HG02852 (cell line): Measurements from ENCODE around the gene YBX1.
"Not testable (repeated sequence)": the region's sequence is repeated elsewhere in the genome, so short reads cannot be mapped to it uniquely, and the experiment has no call there.

Experiments
- ATAC-seq: cut with Tn5 transposase; IDR thresholded peaks from one replicate; pipeline ENCODE4 v1.9.1; 2021; ENCODE audit warnings: mild to moderate bottlenecking, moderate library complexity; ENCODE audit not compliant: unreplicated experiment

Gene YBX1

GRCh38 chr1:42689912-42690311 lies 7.7 kb downstream of the YBX1 start:
- no peak for ATAC-seq

DNA sequence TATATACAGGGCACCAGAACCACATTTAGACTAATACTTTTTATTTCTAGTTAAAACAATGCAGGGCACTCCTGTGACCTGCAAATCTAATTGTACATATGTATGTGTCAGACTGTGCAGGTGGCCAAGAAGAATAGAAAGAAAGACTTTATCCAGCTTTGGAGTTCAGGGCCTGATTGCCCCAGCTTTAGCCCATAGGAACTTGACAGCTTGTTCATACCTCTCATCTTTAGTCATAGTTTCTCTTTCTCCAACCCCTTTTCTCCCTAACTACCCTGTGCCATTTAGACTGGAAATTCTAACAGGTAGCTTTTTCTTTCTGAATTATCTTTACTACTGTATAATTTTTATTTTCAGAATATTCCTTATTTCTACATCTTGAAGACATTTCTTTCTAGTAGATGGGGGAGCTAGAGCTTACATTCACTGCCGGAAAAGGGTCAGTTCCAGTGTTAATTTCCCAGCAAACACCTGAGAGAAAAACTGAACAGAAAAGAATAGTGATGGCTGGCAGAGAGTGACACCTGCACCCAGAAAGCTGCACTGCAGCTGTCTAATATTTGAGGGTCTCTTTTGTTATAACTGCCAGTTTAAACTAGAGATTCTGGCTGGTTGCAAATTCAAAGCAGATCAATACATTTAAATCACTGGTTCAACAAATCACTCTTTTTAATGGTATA lies 8.4 kb downstream of the YBX1 start:
- ATAC-seq, result no peak

DNA sequence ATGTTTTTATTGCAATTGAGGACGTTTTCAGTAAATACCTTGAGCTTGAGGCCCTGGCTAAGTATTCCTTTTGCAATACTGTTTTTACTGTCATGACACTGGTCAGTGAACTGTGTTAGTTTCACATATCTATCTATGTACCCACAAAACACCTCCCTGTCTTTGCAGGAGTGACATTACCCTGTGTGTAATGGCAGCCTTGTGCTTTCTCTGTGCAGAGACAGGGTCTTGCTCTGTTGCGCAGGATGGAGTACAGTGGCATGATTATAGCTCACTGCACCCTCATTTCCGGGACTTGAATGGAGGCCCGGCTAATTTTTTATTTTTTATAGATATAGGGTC lies 8.9 kb downstream of the YBX1 start:
- ATAC-seq, result no peak

- no peak for ATAC-seq
Observed at GRCh38 chr1:42692461-42692860, 10.2 kb downstream of the YBX1 start.

DNA sequence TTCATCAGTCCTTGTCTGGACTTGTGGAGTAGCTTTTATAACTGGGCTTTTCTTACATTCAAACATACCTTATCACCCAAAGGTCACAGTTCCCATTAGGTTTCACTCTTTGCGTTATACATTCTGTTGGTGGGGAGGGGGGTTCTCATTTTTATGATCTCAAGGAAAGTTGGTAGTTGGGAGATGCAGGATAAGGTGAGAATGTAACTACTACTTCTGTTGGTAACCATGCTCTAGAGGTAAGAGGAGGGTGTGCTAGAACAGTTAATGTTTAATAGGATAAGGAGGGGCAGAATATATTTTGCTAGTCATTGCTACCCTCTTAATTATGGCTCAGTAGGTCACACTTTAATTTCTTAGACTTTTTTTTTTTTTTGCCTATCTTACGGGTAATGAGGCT lies 10.7 kb downstream of the YBX1 start:
- ATAC-seq, result no peak

DNA sequence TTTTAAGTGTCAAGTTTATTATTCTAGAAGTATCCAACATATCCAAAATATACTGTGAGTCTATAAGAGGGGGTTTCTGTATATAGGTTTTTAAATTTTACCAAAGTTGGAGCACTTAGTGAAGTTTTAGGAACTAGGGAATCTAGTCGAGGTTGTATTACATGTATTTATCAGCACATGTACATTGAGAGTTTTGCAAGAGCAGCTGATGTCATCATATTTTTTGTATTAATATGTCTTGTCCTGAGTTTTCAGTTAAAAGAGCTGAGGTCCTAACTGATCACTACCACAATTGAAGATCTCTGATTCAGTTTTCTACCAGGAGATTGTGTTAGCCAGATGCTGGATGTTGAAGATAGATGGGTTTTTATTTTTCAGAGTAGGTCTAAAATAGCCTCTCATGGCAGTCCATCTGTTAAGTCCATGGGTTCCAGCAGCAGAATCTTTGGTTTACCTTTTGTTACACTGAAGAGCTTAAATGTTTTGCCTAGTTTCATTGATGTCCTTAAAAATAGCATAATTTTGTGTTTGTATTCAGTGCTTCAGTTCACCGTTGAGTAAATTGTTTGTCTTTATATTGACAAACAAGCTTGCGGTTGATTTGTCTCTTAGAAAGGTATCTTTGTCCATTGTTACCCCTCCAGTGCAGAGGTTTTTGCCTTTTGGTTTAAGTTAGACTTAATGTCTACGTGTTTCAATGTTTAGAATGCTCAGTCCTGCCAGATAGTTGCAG lies 16.0 kb downstream of the YBX1 start:
- no peak for ATAC-seq

DNA sequence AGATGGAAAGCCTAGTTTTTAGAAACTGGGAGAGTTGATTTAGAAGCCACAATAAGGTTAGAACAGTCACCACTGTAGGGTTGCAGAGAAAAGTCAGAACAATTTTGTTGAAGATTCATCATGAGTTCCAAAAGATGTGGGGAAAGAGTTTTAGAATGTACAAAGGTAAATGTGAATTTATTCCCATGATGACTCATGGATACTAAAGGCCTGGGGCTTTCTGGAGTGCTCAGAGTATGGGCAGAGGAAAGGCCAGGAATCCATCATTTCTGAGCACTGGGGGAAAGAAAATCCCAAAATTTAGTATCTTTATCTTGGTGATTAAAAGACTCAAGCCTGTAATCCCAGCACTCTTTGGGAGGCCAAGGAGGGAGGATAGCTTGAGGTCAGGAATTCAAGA lies 17.8 kb downstream of the YBX1 start:
- no peak for ATAC-seq

GRCh38 chr1:42703888-42704464 lies 21.8 kb downstream of the YBX1 start:
- no peak for ATAC-seq

- not testable (repeated sequence) for ATAC-seq
Observed at GRCh38 chr1:42712808-42713207, 30.6 kb downstream of the YBX1 start.

DNA sequence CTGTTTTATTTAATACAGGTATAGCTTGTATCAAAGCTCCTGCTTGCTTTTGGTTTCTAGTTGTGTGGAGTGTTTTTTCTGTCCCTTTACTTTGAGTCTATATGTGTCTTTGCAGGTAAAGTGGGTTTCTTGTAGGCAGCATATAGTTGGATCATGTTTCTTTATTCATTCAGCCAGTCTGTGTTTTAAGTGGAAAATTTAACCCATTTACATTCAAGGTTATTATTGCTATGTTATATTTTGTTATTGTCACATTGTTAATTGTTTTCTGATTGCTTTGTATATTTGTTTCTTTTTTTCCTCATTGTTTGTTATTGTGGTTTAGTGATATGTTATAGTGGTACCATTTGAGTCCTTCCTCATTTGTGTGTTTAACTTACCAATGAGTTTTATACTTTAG lies 31.1 kb downstream of the YBX1 start:
- ATAC-seq, result no peak

GRCh38 chr1:42714441-42714840 lies 32.2 kb downstream of the YBX1 start:
- not testable (repeated sequence) for ATAC-seq

GRCh38 chr1:42720868-42721267 lies 38.6 kb downstream of the YBX1 start:
- no peak for ATAC-seq

DNA sequence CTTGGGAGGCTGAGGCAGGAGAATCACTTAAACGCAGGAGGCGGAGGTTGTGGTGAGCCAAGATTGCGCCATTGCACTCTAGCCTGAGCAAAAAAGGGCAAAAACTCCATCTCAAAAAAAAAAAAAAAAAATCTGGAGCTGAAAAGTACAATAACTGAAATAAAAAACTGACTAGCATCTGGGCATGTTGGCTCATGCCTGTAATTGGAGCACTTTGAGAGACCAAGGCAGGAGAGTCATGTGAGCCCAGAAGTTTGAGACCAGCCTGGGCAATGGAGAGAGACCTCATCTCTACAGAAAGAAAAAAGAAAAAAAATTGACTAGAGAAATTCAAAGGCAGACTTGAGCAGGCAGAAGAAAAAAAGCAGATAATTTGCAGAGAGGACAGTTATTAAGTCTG lies 39.7 kb downstream of the YBX1 start:
- no peak for ATAC-seq

GRCh38 chr1:42722403-42722802 lies 40.2 kb downstream of the YBX1 start:
- ATAC-seq, result not testable (repeated sequence)

DNA sequence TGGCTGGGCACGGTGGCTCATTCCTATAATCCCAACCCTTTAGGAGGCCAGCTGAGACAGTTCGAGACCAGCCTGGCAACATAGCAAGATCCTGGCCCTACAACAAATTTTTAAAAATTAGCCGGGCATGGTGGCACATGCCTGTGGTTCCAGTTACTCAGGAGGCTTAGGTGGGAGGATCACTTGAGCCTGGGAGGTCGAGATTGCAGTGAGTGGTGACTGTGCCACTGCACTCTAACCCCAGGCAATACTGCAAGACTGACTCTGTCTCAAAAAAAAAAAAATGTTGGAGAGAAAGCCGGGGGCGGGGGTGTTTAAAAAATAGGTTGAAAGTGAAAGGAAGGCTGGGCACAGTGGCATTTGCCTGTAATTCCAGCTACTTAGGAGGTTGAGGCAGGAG lies 41.3 kb downstream of the YBX1 start:
- no peak for ATAC-seq

DNA sequence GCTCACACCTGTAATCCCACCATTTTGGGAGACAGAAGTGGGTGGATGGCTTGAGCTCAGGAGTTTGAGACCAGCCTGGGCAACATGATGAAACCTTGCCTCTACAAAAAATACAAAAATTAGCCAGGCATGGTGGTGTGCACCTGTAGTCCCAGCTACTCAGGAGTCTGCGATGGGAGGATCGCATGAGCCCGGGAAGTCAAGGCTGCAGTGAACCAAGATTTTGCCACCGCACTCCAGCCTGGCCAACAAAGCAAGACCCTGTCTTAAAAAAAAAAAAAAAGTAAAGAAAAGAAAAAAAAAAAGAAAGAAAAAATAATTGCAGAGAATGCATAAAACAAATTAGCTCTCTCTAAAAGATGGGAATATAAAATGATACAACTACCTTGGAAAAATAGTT lies 43.6 kb downstream of the YBX1 start:
- ATAC-seq, result not testable (repeated sequence)

DNA sequence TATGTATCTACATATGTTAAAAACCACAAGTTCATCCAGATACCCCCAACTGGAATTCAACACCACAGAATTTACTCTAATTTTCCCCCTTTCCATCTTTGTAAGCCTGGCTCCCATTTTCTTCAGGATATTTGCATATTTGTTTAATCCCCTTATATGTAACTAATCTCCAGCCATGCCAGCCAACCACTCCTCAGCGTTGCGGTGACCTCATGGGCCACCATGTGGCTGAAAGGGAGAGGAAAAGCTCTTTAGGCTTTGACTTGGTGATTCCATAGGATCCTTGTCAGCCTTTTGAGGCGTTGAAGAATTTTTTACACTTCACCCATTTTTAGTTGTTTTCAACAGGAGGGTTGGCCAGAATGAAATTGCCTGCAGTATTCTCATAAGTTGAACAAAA lies 47.8 kb downstream of the YBX1 start:
- ATAC-seq, result no peak

DNA sequence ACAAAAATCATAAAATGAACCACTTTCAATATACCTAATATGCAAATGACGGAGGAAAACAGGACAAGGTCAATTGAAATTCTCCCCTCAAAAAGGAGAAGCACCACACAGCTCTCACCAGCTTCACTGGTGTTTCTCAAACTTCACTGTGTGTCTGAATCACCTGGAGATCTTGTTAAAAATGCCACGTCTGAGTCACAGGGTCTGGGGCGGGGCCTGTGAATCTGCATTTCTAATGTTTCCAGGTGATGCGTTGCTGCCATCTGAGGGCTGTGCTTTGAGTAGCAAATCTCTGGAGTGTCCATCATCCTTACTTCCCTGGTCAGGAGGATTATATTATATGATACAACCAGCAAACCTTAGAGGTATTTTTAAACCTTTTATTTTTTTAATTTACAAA lies 48.8 kb downstream of the YBX1 start:
- no peak for ATAC-seq

- ATAC-seq, result no peak
Observed at GRCh38 chr1:42731585-42731984, 49.4 kb downstream of the YBX1 start.

DNA sequence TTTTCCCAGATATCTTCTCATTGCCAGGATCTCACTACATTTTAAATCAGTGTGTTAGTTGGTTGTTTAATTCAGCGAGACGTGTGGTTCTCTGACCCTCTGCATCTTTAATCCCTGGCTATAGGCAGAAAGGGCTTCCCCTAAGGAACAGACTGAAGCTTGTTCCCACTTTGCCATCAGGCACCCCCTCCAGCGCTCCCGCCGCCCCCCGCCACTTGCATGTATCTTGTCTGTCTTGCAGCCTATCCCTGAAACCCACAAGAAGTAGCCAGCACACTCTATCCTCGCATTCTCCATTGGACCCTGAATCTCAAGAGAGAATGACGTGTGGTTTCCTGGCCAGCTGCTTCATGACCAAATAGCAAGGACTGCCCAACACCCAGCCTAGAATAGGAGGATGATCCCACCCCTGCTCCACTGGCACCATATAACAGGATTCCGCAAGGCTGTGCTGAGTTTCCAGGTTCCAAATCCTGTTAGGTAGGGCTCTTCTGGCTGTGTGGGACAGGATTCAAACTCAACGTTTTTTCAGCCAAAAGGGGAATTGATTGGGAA lies 50.0 kb downstream of the YBX1 start:
- ATAC-seq, result no peak

DNA sequence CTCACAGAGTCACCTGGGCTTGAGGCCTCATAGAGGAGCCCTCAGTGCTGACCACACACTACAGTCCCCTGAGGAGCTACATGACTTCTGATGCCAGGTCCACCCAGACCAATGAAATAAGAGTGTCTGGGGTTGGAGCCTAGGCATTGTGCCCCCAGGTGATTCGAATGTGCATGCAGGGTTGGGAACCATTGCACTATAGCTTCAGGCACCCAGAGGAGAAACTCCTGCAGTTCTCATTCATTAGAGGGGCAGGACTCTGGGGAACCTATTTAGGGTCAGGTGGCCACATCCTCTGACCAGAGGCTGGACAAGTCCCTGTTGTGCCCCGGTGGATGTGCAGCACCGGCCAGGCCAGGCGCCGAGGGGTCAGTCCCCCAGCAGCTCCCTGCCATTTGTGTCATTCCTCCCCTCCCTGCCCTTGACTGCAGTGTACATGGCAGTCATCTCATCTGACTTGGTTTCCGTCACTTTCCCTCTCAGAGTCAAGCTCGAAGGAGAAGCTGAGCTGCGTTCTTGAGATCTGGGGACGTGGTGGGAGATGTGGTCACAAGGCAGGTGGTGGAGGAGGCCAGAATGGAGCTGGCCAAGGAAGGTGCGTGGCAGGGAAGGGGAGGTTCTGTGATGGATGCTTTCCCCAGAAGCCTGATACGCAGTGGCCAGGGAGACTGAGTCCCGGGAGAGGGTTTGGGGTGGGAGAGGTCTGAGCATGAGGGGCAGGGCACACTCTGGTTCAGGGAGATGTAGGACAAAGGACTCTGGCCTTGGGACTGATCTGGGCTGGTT lies 51.4 kb downstream of the YBX1 start:
- no peak for ATAC-seq
